HG03135 (cell line): ENCODE measurements around the gene GPR3.
"Not testable (repeated sequence)": the region's sequence is repeated elsewhere in the genome, so short reads cannot be mapped to it uniquely, and the experiment has no call there.

ENCODE experiments used
- ATAC-seq: cut with Tn5 transposase; IDR thresholded peaks from one replicate; pipeline ENCODE4 v1.9.1; 2021; ENCODE audit warnings: mild to moderate bottlenecking, moderate library complexity; ENCODE audit not compliant: unreplicated experiment

Gene GPR3

GRCh38 chr1:27398405-27399149, 6.2 kb downstream of the GPR3 start:
- ATAC-seq, result no peak

GRCh38 chr1:27399251-27400025, 7.0 kb downstream of the GPR3 start:
- no peak for ATAC-seq

GRCh38 chr1:27400082-27400962, 7.9 kb downstream of the GPR3 start:
- no peak for ATAC-seq

GRCh38 chr1:27400963-27401341, 8.5 kb downstream of the GPR3 start:
- ATAC-seq, result no peak

GRCh38 chr1:27402349-27402754, 9.9 kb downstream of the GPR3 start:
- ATAC-seq, result no peak

GRCh38 chr1:27403065-27403726, 10.8 kb downstream of the GPR3 start:
- ATAC-seq, result no peak

GRCh38 chr1:27403931-27404330, 11.5 kb downstream of the GPR3 start:
- no peak for ATAC-seq

- ATAC-seq, result no peak
Observed at GRCh38 chr1:27405074-27405473, 12.7 kb downstream of the GPR3 start.

GRCh38 chr1:27405598-27406361, 13.4 kb downstream of the GPR3 start:
- not testable (repeated sequence) for ATAC-seq

GRCh38 chr1:27406362-27406680, 13.9 kb downstream of the GPR3 start:
- no peak for ATAC-seq

- not testable (repeated sequence) for ATAC-seq
Observed at GRCh38 chr1:27406791-27407190, 14.4 kb downstream of the GPR3 start.

GRCh38 chr1:27408151-27408550, 15.7 kb downstream of the GPR3 start:
- no peak for ATAC-seq

GRCh38 chr1:27409669-27410068, 17.2 kb downstream of the GPR3 start:
- no peak for ATAC-seq

GRCh38 chr1:27410709-27411108, 18.3 kb downstream of the GPR3 start:
- ATAC-seq, result no peak

- no peak for ATAC-seq
Observed at GRCh38 chr1:27412502-27412901, 20.1 kb downstream of the GPR3 start.

GRCh38 chr1:27413004-27413403, 20.6 kb downstream of the GPR3 start:
- ATAC-seq, result no peak

- ATAC-seq, result no peak
Observed at GRCh38 chr1:27414091-27414490, 21.7 kb downstream of the GPR3 start.

- ATAC-seq, result no peak
Observed at GRCh38 chr1:27416387-27417111, 24.1 kb downstream of the GPR3 start.

- no peak for ATAC-seq
Observed at GRCh38 chr1:27417713-27418112, 25.3 kb downstream of the GPR3 start.
